ENCODE results near the gene RNF157.

DNA sequence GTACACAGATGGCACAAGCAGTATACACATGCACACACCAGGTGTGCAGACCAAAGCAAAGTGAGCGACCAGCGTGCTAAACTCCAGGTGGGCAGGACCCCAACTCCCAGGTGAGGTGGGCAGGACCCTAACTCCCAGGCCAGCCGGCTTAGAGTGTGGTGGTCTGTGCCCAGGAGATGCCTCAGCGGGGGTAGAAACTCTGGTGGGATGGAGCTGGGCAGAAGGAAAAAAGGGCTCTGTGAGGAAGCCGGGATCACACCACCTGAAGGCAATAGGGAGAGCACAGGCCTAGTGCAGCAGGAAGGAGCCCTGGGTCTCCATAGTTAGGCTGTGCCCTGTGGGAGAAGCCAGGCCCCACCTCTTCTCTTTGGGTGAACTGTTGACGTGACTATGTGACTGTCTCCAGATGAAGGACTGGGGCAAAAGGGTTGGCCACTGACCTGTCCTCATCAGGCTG is 97.7 kb downstream of the RNF157 start:
- TF ChIP-seq, protein P1, sequence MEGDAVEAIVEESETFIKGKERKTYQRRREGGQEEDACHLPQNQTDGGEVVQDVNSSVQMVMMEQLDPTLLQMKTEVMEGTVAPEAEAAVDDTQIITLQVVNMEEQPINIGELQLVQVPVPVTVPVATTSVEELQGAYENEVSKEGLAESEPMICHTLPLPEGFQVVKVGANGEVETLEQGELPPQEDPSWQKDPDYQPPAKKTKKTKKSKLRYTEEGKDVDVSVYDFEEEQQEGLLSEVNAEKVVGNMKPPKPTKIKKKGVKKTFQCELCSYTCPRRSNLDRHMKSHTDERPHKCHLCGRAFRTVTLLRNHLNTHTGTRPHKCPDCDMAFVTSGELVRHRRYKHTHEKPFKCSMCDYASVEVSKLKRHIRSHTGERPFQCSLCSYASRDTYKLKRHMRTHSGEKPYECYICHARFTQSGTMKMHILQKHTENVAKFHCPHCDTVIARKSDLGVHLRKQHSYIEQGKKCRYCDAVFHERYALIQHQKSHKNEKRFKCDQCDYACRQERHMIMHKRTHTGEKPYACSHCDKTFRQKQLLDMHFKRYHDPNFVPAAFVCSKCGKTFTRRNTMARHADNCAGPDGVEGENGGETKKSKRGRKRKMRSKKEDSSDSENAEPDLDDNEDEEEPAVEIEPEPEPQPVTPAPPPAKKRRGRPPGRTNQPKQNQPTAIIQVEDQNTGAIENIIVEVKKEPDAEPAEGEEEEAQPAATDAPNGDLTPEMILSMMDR (IDR thresholded peaks at IDR 0.05), result no peak
- no peak for TF ChIP-seq POLR2AphosphoS5 (IDR thresholded peaks at IDR 0.05; ENCODE audit: low read depth, low read length)
- TF ChIP-seq, protein P2, sequence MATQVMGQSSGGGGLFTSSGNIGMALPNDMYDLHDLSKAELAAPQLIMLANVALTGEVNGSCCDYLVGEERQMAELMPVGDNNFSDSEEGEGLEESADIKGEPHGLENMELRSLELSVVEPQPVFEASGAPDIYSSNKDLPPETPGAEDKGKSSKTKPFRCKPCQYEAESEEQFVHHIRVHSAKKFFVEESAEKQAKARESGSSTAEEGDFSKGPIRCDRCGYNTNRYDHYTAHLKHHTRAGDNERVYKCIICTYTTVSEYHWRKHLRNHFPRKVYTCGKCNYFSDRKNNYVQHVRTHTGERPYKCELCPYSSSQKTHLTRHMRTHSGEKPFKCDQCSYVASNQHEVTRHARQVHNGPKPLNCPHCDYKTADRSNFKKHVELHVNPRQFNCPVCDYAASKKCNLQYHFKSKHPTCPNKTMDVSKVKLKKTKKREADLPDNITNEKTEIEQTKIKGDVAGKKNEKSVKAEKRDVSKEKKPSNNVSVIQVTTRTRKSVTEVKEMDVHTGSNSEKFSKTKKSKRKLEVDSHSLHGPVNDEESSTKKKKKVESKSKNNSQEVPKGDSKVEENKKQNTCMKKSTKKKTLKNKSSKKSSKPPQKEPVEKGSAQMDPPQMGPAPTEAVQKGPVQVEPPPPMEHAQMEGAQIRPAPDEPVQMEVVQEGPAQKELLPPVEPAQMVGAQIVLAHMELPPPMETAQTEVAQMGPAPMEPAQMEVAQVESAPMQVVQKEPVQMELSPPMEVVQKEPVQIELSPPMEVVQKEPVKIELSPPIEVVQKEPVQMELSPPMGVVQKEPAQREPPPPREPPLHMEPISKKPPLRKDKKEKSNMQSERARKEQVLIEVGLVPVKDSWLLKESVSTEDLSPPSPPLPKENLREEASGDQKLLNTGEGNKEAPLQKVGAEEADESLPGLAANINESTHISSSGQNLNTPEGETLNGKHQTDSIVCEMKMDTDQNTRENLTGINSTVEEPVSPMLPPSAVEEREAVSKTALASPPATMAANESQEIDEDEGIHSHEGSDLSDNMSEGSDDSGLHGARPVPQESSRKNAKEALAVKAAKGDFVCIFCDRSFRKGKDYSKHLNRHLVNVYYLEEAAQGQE (IDR thresholded peaks at IDR 0.05; ENCODE audit: insufficient read depth in 1 of 2, low read depth in 2 of 2, low read length in 1 of 2), result no peak
- no peak for TF ChIP-seq SIN3A (IDR thresholded peaks at IDR 0.05; ENCODE audit: borderline replicate concordance, insufficient read depth, low read depth, low read length)

Measured in Panc1 (cell line).